H1 (cell line): ENCODE results near the gene CNNM3.

ENCODE experiments used
- CEBPB ChIP-seq: IDR thresholded peaks from 2 replicates; pipeline ENCODE4 v1.6.1; 2012; ENCODE audit warnings: low read depth, low read length
- CREB1 ChIP-seq: IDR thresholded peaks from 2 replicates; pipeline ENCODE4 v1.6.1; 2012; ENCODE audit warnings: inconsistent platforms
- EGR1 ChIP-seq: IDR thresholded peaks from 2 replicates; pipeline ENCODE4 v1.6.1; 2011; ENCODE audit warnings: low read depth, low read length, borderline replicate concordance
- EP300 ChIP-seq, 2 experiments: IDR thresholded peaks; 1 replicate in 1 of 2; 2 replicates in 1 of 2; pipeline ENCODE4 v1.6.1; 2011 to 2012; ENCODE audit warnings: low read depth in 2 of 2, low read length in 2 of 2, mild to moderate bottlenecking in 2 of 2, borderline replicate concordance in 1 of 2, inconsistent platforms in 1 of 2, moderate library complexity in 1 of 2
- KDM1A ChIP-seq: fragments of 200-600, 300-600 bp; sonication (generic); IDR thresholded peaks from 2 replicates; pipeline ENCODE4 v1.7.1; 2016; ENCODE audit warnings: mild to moderate bottlenecking, low read length, borderline replicate concordance
- MAFK ChIP-seq: IDR thresholded peaks from 2 replicates; pipeline ENCODE4 v1.6.1; 2012; ENCODE audit warnings: low read depth, mild to moderate bottlenecking, improper control_type of control experiment, low read length
- POLR2A ChIP-seq, 2 experiments: IDR thresholded peaks; 1 replicate in 1 of 2; 2 replicates in 1 of 2; pipeline ENCODE4 v1.6.1; 2011; ENCODE audit warnings: low read depth in 2 of 2, low read length in 2 of 2, mild to moderate bottlenecking in 2 of 2; ENCODE audit errors: control extremely low read depth in 1 of 2
- POLR2AphosphoS5 ChIP-seq: IDR thresholded peaks from 2 replicates; pipeline ENCODE4 v1.6.1; 2011; ENCODE audit warnings: low read depth, low read length
- RAD21 ChIP-seq, 2 experiments: IDR thresholded peaks in 1 of 2; conservative IDR thresholded peaks in 1 of 2; 2 replicates each; pipeline ENCODE4 v1.6.1; 2011; ENCODE audit warnings: low read depth in 2 of 2, low read length in 2 of 2, improper control_type of control experiment in 1 of 2, inconsistent platforms in 1 of 2, mild to moderate bottlenecking in 1 of 2, moderate library complexity in 1 of 2
- SP2 ChIP-seq: IDR thresholded peaks from 2 replicates; pipeline ENCODE4 v1.6.1; 2012; ENCODE audit warnings: mild to moderate bottlenecking, low read length, inconsistent platforms
- TAF1 ChIP-seq: IDR thresholded peaks from 2 replicates; pipeline ENCODE4 v1.6.1; 2011; ENCODE audit warnings: mild to moderate bottlenecking, low read depth, low read length
- USF2 ChIP-seq: IDR thresholded peaks from 2 replicates; pipeline ENCODE4 v1.6.1; 2011; ENCODE audit warnings: low read length, improper control_type of control experiment
- YY1 ChIP-seq: IDR thresholded peaks from 2 replicates; pipeline ENCODE4 v1.6.1; 2011; ENCODE audit warnings: low read depth, mild to moderate bottlenecking, low read length
- TF ChIP-seq, protein P1 (sequence below), 3 experiments: IDR thresholded peaks; 1 replicate in 2 of 3; 2 replicates in 1 of 3; pipeline versions ENCODE4 v1.5.1 to v1.6.1; 2011; ENCODE audit warnings: low read length in 3 of 3, mild to moderate bottlenecking in 3 of 3, inconsistent platforms in 2 of 3, low read depth in 1 of 3, moderate library complexity in 1 of 3; ENCODE audit not compliant: insufficient read depth in 1 of 3; ENCODE audit errors: control extremely low read depth in 1 of 3

GRCh38 chr2:96808176-96808837 lies 7.8 kb upstream of the CNNM3 start:
- TF ChIP-seq SP2 = no peak
- TF ChIP-seq KDM1A = no peak
- no peak for TF ChIP-seq RAD21 (IDR thresholded peaks at IDR 0.05 in 1 of 2, conservative IDR thresholded peaks at IDR 0.05 in 1 of 2; ENCODE audit: low read depth in 2 of 2, low read length in 2 of 2)
- TF ChIP-seq CEBPB = no peak
- no peak for TF ChIP-seq CREB1
- TF ChIP-seq EP300 (IDR thresholded peaks at IDR 0.05; ENCODE audit: borderline replicate concordance in 1 of 2, low read depth in 2 of 2, low read length in 2 of 2) = no peak
- no peak for TF ChIP-seq EGR1
- no peak for TF ChIP-seq USF2
- TF ChIP-seq, protein P1, sequence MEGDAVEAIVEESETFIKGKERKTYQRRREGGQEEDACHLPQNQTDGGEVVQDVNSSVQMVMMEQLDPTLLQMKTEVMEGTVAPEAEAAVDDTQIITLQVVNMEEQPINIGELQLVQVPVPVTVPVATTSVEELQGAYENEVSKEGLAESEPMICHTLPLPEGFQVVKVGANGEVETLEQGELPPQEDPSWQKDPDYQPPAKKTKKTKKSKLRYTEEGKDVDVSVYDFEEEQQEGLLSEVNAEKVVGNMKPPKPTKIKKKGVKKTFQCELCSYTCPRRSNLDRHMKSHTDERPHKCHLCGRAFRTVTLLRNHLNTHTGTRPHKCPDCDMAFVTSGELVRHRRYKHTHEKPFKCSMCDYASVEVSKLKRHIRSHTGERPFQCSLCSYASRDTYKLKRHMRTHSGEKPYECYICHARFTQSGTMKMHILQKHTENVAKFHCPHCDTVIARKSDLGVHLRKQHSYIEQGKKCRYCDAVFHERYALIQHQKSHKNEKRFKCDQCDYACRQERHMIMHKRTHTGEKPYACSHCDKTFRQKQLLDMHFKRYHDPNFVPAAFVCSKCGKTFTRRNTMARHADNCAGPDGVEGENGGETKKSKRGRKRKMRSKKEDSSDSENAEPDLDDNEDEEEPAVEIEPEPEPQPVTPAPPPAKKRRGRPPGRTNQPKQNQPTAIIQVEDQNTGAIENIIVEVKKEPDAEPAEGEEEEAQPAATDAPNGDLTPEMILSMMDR (IDR thresholded peaks at IDR 0.05; ENCODE audit: control extremely low read depth in 1 of 3, insufficient read depth in 1 of 3, low read depth in 1 of 3, low read length in 3 of 3) = no peak
- no peak for TF ChIP-seq TAF1
- no peak for TF ChIP-seq MAFK
- TF ChIP-seq POLR2AphosphoS5 = no peak
- no peak for TF ChIP-seq YY1
- no peak for TF ChIP-seq POLR2A (IDR thresholded peaks at IDR 0.05; ENCODE audit: control extremely low read depth in 1 of 2, low read depth in 2 of 2, low read length in 2 of 2)
